Measurements from ENCODE around the gene FGF4.

Gene FGF4

DNA sequence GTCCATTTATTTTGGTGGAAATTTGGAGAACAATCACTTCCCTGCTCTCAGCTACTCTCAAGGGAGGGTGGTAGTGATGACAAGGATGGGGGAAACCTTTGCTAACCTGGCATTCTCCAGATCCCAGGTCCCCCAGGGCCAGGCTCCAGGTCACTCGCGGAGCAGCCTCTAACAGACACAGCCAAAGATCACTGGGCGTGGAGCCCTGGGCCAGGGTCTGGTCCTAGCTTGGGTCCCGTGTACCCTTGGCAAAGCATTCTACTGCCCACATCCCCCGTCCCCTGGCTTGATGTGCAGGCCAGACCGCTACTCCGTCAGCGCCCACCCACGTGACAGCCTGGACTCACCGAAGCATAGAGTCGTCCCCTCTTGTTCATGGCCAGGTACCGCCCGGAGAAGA lies 40.8 kb upstream of the FGF4 start:
- Histone ChIP-seq H3K9ac (ENCODE audit: low read depth, low read length) (no peak overlapping the region), H3K27me3 (ENCODE audit: control insufficient read depth, insufficient read depth, low read length) (peaks cover 56% of the 10 kb centered on the region), H3K4me2 (ENCODE audit: low read length) (no peak overlapping the region), H3K4me3 (ENCODE audit: low read length) (no peak overlapping the region), H3K36me3 (ENCODE audit: insufficient read depth, low read length) (no peaks in the 10 kb centered on the region), H3K9me3 (replicated peaks; ENCODE audit: low read length) (no peaks in the 10 kb centered on the region), H3K4me1 (ENCODE audit: control insufficient read depth, insufficient read depth, low read length) (no peaks in the 10 kb centered on the region)

- no peaks in the 10 kb centered on the region for H3K4me1 ChIP-seq (ENCODE audit: control insufficient read depth, insufficient read depth, low read length)
- no peak overlapping the region for H3K4me2 ChIP-seq (ENCODE audit: low read length)
- no peak overlapping the region for H3K4me3 ChIP-seq (ENCODE audit: low read length)
- no peaks in the 10 kb centered on the region for H3K9me3 ChIP-seq (replicated peaks; ENCODE audit: low read length)
- no peak overlapping the region for H3K9ac ChIP-seq (ENCODE audit: low read depth, low read length)
- peaks cover 56% of the 10 kb centered on the region for H3K27me3 ChIP-seq (ENCODE audit: control insufficient read depth, insufficient read depth, low read length)
- H3K36me3 ChIP-seq (ENCODE audit: insufficient read depth, low read length), result no peaks in the 10 kb centered on the region
Measured at GRCh38 chr11:69814902-69815301, 39.8 kb upstream of the FGF4 start.

- Histone ChIP-seq H3K4me2 (ENCODE audit: low read length) (no peak overlapping the region), H3K9me3 (replicated peaks; ENCODE audit: low read length) (no peaks in the 10 kb centered on the region), H3K27me3 (ENCODE audit: control insufficient read depth, insufficient read depth, low read length) (peaks cover 57% of the 10 kb centered on the region)
Measured at GRCh38 chr11:69814411-69814810, 39.3 kb upstream of the FGF4 start.

DNA sequence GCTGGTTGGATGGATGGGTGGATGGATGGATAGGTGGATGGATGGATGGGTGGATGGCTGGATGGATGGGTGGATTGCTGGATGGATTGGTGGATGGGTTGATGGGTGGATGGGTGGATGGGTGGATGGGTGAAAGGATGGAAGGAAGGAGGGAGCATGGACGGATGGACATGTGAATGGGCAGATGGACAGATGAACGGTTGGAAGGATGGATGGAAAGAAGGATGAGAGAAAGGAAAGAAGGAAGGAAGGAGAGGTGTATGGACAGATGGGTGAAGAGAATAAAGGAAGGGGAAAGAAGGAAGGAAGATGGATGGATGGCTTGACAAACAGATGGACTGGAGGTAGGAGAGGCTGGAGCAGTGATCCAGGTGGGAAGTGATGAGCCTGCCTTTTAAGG lies 38.7 kb upstream of the FGF4 start:
- H3K9me3 ChIP-seq (replicated peaks; ENCODE audit: low read length), result no peaks in the 10 kb centered on the region
- no peaks in the 10 kb centered on the region for H3K4me1 ChIP-seq (ENCODE audit: control insufficient read depth, insufficient read depth, low read length)
- no peaks in the 10 kb centered on the region for H3K36me3 ChIP-seq (ENCODE audit: insufficient read depth, low read length)
- H3K4me3 ChIP-seq (ENCODE audit: low read length), result no peak overlapping the region
- H3K27me3 ChIP-seq (ENCODE audit: control insufficient read depth, insufficient read depth, low read length), result peaks cover 62% of the 10 kb centered on the region
- no peak overlapping the region for H3K4me2 ChIP-seq (ENCODE audit: low read length)
- no peak overlapping the region for H3K9ac ChIP-seq (ENCODE audit: low read depth, low read length)

More at GRCh38 chr11:69814411-69814810, 39.3 kb upstream of the FGF4 start:
- H3K36me3 ChIP-seq (ENCODE audit: insufficient read depth, low read length), result no peaks in the 10 kb centered on the region
- no peaks in the 10 kb centered on the region for H3K4me1 ChIP-seq (ENCODE audit: control insufficient read depth, insufficient read depth, low read length)
- no peak overlapping the region for H3K4me3 ChIP-seq (ENCODE audit: low read length)
- H3K9ac ChIP-seq (ENCODE audit: low read depth, low read length), result no peak overlapping the region

- Histone ChIP-seq H3K27me3 (ENCODE audit: control insufficient read depth, insufficient read depth, low read length) (peaks cover 66% of the 10 kb centered on the region), H3K9ac (ENCODE audit: low read depth, low read length) (no peak overlapping the region), H3K4me1 (ENCODE audit: control insufficient read depth, insufficient read depth, low read length) (no peaks in the 10 kb centered on the region), H3K4me3 (ENCODE audit: low read length) (no peak overlapping the region), H3K9me3 (replicated peaks; ENCODE audit: low read length) (no peaks in the 10 kb centered on the region), H3K4me2 (ENCODE audit: low read length) (no peak overlapping the region), H3K36me3 (ENCODE audit: insufficient read depth, low read length) (no peaks in the 10 kb centered on the region)
Measured at GRCh38 chr11:69812946-69813345, 37.8 kb upstream of the FGF4 start.

DNA sequence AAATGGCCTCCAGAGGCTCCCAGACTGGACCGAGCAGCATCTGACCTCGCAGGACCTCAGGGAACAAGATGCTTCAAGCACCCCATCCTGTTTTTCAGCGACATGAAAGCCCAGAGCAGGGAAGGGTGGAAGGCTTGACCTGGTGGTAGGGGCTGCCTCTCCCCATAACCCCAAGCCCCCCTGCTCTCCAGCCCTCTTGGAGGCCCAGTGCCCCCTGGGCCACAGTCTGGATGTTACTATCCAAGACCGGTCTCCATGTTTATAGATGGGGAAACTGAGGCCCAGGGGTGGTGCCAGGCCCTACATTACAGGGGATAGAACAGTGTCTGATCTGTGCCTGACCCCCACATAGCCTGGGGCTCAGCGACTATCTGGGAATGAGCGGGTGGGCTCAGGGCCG lies 37.1 kb upstream of the FGF4 start:
- peaks cover 66% of the 10 kb centered on the region for H3K27me3 ChIP-seq (ENCODE audit: control insufficient read depth, insufficient read depth, low read length)
- H3K4me2 ChIP-seq (ENCODE audit: low read length), result no peak overlapping the region
- H3K9me3 ChIP-seq (replicated peaks; ENCODE audit: low read length), result no peaks in the 10 kb centered on the region
- H3K36me3 ChIP-seq (ENCODE audit: insufficient read depth, low read length), result no peaks in the 10 kb centered on the region
- no peak overlapping the region for H3K4me3 ChIP-seq (ENCODE audit: low read length)
- no peaks in the 10 kb centered on the region for H3K4me1 ChIP-seq (ENCODE audit: control insufficient read depth, insufficient read depth, low read length)
- H3K9ac ChIP-seq (ENCODE audit: low read depth, low read length), result no peak overlapping the region

- no peak overlapping the region for H3K4me3 ChIP-seq (ENCODE audit: low read length)
- H3K4me2 ChIP-seq (ENCODE audit: low read length), result no peak overlapping the region
- no peaks in the 10 kb centered on the region for H3K36me3 ChIP-seq (ENCODE audit: insufficient read depth, low read length)
- H3K27me3 ChIP-seq (ENCODE audit: control insufficient read depth, insufficient read depth, low read length), result peaks cover 58% of the 10 kb centered on the region
- H3K9me3 ChIP-seq (replicated peaks; ENCODE audit: low read length), result no peaks in the 10 kb centered on the region
- no peaks in the 10 kb centered on the region for H3K4me1 ChIP-seq (ENCODE audit: control insufficient read depth, insufficient read depth, low read length)
- no peak overlapping the region for H3K9ac ChIP-seq (ENCODE audit: low read depth, low read length)
Measured at GRCh38 chr11:69811431-69811830, 36.3 kb upstream of the FGF4 start.

DNA sequence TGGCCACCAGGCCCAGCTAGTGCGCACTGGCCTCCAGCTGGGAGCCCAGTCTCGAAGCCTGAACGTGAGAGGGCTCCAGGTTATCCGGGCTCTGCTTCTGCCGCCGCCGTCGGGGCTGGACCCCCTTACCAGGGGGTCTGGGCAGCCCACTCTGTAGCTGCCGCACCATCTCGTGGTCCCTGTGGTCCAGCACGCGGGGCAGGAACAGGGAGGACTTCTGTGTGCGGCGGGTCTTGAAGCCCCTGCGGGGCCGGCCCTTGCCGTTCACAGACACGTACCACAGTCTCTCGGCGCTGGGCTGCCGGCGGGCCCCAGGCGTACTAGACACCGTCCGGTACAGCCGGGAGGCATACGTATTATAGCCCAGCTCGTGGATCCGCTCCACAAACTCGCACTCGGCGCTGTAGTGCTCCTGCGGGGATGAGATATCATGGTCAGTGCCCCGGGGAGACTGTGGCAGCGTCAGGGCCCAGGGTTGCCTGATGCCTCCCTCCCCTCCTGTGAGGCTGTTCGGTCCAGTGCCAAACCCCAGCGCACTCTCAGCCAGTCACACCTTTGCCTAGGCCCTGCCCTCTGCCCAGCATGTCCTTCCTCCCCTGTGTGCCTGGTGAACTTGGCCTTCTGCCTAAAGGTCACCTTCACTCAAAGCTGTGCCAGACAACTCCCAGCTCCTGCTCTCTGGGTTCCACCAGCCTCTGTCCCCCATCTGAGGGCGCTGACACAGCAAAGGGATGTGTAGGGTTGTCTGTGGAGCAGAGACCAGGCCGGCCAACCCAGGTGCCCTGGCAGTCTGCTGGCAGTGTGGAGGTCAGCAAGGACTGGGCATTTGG lies 35.4 kb upstream of the FGF4 start:
- Histone ChIP-seq H3K27me3 (ENCODE audit: control insufficient read depth, insufficient read depth, low read length) (peaks cover 49% of the 10 kb centered on the region), H3K4me3 (ENCODE audit: low read length) (no peak overlapping the region), H3K9me3 (replicated peaks; ENCODE audit: low read length) (no peaks in the 10 kb centered on the region), H3K36me3 (ENCODE audit: insufficient read depth, low read length) (no peaks in the 10 kb centered on the region), H3K4me2 (ENCODE audit: low read length) (no peak overlapping the region), H3K9ac (ENCODE audit: low read depth, low read length) (no peak overlapping the region), H3K4me1 (ENCODE audit: control insufficient read depth, insufficient read depth, low read length) (no peaks in the 10 kb centered on the region)

DNA sequence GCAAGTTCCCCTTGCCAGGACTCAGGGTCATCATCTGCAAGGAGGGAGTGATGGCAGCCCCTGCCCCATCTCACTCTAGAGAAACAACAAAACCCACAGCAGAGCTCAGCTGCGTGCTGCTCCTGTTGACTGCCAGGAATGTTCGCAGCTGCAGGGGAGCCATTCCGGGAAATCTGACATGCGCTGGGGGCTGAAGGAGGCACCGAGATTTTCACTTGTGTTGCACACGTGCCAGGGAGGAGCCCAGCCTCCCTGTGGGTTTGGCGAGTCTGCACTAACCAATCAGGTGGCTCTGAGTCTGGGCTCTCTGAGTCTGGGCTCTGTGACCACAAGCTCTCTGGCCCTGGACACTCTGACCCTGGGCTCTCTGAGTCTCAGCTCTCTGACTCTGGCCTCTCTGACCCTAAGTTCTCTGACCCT lies 33.5 kb upstream of the FGF4 start:
- Histone ChIP-seq H3K9me3 (replicated peaks; ENCODE audit: low read length) (no peaks in the 10 kb centered on the region), H3K4me3 (ENCODE audit: low read length) (no peak overlapping the region), H3K4me1 (ENCODE audit: control insufficient read depth, insufficient read depth, low read length) (no peaks in the 10 kb centered on the region), H3K27me3 (ENCODE audit: control insufficient read depth, insufficient read depth, low read length) (peaks cover 44% of the 10 kb centered on the region), H3K9ac (ENCODE audit: low read depth, low read length) (no peak overlapping the region), H3K36me3 (ENCODE audit: insufficient read depth, low read length) (no peaks in the 10 kb centered on the region), H3K4me2 (ENCODE audit: low read length) (no peak overlapping the region)

GRCh38 chr11:69807106-69807815 lies 32.1 kb upstream of the FGF4 start:
- Histone ChIP-seq H3K9ac (ENCODE audit: low read depth, low read length) (no peak overlapping the region), H3K27me3 (ENCODE audit: control insufficient read depth, insufficient read depth, low read length) (peaks cover 53% of the 10 kb centered on the region), H3K4me2 (ENCODE audit: low read length) (no peak overlapping the region)

GRCh38 chr11:69804769-69805508 lies 29.8 kb upstream of the FGF4 start:
- H3K27me3 ChIP-seq (ENCODE audit: control insufficient read depth, insufficient read depth, low read length), result peaks cover 35% of the 10 kb centered on the region
- no peak overlapping the region for H3K9ac ChIP-seq (ENCODE audit: low read depth, low read length)
- H3K9me3 ChIP-seq (replicated peaks; ENCODE audit: low read length), result no peaks in the 10 kb centered on the region
- H3K4me1 ChIP-seq (ENCODE audit: control insufficient read depth, insufficient read depth, low read length), result no peaks in the 10 kb centered on the region
- no peak overlapping the region for H3K4me2 ChIP-seq (ENCODE audit: low read length)
- no peak overlapping the region for H3K4me3 ChIP-seq (ENCODE audit: low read length)
- no peaks in the 10 kb centered on the region for H3K36me3 ChIP-seq (ENCODE audit: insufficient read depth, low read length)

More at GRCh38 chr11:69807106-69807815, 32.1 kb upstream of the FGF4 start:
- H3K4me1 ChIP-seq (ENCODE audit: control insufficient read depth, insufficient read depth, low read length), result no peaks in the 10 kb centered on the region
- no peaks in the 10 kb centered on the region for H3K9me3 ChIP-seq (replicated peaks; ENCODE audit: low read length)
- H3K36me3 ChIP-seq (ENCODE audit: insufficient read depth, low read length), result no peaks in the 10 kb centered on the region
- no peak overlapping the region for H3K4me3 ChIP-seq (ENCODE audit: low read length)

Data from skeletal muscle satellite cell (primary cell).